DMS53 treated with DMSO at 0.1 percent for 48 hours (cell line): Measurements from ENCODE around the gene BMF.
A peak's percentile ranks its signal among the peaks of the same experiment; 100 is the strongest.
"Not testable (repeated sequence)": the region's sequence is repeated elsewhere in the genome, so short reads cannot be mapped to it uniquely, and the experiment has no call there.

Experiments used
- DNase-seq: peaks from one replicate; lab custom pipeline; 2025; ENCODE audit not compliant: unreplicated experiment; lab: John Stamatoyannopoulos, UW

The BMF gene

DNA sequence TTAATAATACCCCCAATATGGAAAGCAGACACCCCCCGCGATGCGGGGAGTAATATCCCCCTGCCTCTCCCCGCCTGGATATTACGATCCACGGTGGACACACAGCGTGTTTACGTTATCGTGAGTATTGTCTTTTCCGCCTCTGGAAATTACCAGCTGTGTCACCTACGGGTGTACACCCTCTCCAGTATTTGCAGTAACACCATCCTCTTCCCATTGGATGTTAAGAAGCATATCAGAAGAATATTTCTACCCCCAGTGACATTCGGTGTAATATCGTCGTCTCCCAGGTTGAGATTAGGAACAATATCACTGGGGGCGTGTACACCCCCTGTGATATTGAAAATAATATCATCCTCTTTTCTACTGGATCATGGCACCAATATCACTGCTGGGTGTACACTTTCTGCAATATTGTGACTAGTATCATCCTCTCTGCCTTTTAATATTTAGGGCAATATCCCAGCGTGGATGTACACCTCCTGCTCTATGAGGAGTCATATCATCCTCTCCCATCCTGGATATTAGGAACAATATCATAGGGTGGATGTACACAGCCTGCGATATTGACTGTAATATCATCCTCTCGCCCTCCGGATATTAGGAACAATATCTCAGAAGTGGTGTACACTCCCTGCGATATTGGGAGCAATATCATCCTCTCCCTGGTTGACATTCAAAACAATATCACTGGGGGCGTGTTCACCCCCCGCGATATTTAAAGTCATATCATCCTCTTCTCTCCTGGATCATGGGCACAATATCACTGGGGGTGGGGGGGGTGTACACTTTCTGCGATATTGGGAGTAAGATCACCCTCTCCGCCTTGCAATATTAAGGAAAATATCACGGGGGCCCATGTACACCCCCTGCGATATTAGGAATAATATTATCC is 20.3 kb upstream of the BMF start:
- DNase-seq, result no peak

DNA sequence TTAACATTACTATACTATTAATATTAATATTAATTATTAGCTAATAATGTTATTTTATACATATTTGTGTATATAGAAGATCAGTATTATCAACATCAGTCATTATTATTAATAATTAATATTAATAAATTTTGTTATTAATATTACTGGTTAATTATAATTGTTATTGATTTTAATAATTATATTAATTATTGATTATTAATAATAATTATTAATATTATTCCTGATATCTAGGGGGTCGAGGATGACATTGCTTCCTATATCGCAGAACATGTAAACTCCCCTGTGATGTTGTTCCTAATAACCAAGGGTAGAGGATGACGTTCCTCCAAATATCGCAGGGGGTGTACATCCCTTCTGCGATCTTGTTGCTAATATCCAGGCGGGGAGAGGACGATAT is 17.3 kb upstream of the BMF start:
- no peak for DNase-seq

DNA sequence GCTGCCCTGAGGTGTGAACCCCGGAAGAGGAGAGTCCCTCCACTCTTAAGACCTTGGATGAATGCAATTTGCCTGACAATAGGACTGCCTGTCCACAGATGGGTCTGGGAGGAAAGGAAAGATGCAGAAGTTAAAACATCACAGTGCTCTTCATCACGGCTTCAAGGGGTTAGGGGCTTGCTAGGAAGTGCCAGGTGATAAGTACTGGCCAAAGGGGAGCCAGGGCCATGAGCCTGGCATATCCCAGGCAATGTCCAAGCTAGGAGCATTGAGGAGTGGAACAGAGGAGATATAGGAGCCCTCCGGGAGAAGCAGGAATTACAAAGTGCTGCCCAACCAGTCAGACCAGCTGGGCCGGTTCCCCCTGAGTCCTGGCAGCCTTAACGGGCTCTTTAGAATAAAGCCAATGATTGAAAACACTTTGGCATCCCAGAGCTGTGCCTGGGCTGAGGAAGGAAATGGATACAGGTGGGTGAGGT is 16.2 kb upstream of the BMF start:
- peak; percentile 72 for DNase-seq

DNA sequence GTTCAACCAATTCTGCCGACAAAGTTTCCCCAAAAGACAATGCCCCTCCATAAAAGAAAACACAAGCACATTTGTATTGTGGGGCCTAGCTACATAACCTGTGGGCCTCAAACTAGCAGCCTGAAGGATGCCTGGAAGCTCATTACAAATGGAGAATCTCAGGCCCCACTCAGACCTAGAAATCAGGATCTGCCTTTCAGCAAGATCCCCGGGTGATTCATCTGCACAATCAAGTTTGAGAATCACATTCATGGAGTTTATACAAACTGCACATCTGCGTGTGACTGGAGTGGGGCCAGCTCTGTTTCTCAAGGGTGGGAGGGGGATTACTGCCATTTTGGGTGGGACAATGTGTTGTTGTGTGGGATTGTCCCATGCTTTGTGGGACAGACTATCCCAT is 15.7 kb upstream of the BMF start:
- DNase-seq, result not testable (repeated sequence)

DNA sequence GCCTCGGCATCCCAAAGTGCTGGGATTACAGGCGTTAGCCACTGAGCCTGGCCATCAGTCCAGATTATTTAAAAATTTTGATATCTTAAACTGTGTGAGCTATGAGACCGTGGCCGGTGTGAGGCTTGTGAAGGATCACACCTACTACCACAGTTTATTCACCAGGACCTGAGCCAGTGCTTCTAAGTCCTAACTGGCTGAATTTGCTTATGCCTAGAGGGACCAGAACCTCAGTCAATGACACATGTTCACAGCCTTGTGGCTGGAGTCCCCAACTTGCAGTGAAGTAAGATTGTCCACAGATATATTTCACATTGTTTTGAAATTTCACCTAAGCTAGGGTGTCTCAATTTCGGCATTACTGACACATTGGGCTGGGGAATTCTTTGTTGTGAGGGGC is 15.2 kb upstream of the BMF start:
- not testable (repeated sequence) for DNase-seq

DNA sequence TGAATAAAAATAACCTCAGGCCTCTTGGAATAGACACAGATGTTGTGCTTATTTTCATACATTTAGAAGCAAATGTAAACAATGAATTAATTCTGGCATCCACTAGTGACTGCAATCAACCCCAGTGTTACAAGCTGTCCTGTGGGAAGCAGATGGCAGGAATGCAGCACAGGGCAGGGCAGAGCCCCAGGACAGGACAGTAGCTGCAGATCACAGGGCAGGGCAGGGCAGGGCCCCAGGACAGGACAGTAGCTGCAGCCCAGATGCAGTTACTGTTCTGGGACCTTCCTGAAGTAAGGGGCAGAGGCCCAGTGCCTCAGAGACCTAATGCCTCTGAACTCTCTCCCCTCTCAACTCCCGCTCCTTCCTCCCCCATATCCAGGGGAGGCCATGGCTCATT is 14.3 kb upstream of the BMF start:
- DNase-seq, result not testable (repeated sequence)

DNA sequence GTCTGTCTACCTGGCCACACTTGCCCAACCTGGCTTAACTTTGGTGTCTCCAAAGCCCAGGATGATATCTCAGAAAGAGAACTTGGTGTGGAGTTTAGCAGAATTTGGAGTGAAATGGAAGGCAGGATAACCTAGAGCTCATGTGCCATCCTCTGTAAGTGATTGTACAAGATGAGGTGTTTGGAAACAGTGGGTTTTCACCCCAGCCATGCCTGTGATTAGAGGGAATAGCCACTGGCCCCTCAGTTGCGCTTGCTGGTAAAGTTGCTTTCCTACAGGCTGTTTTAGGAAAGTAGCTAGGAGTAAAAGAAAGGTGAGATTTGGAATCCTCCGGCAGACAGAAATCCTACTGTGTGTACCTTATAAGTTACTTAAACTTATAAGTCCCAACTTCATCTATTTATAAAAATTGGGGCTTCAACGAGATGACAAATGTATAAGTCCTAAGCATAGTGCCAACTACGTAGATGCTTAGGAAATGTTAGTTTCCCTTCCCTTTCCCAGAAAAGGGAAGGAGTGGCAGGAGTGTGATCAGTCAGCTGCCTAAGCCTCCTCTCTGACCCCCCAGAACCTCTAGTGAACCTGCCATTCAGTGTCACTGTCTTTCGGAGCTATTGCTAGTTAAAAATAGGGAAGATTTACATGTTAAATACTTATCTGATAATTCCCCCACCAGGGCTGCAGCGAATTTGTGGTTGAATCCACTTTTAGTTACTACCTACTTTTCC is 13.4 kb upstream of the BMF start:
- DNase-seq, result no peak

DNA sequence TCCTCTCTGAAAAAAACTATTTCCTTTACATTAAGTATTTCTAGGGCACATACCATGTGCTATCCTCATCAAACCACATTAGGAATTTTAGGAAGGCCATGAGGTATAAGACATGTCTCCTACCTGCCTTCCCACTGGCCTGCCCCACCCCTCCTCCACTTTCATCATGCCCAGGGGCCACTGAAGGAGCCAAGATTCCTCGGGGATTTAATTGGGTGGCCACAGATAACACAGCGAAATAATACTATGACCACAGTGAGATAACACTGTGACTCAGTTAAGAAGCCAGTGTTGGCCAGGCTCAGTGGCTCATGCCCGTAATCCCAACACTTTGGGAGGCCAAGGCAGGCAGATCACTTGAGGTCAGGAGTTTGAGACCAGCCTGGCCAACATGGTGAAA is 9.8 kb upstream of the BMF start:
- DNase-seq, result no peak

DNA sequence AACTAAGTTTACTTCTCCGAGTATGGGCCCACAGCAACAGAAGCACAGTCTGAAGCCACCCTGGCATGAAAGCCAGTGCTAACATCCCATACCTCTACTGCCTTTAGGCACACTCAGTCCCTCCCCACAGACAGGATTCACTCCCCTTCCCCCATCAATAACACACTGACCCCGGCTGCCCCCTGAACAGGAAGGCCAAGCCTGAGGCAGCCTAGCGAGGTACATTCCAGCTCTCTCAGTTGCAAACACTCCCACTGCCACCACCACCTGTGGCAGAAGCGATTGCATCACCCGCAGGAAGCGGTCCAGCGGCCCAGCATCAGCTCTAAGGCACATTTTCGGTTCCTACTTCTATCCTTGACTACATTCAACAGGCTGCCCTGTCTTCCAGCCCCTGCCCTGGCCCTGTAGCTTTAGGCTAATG is 7.0 kb upstream of the BMF start:
- DNase-seq, result peak; percentile 22

DNA sequence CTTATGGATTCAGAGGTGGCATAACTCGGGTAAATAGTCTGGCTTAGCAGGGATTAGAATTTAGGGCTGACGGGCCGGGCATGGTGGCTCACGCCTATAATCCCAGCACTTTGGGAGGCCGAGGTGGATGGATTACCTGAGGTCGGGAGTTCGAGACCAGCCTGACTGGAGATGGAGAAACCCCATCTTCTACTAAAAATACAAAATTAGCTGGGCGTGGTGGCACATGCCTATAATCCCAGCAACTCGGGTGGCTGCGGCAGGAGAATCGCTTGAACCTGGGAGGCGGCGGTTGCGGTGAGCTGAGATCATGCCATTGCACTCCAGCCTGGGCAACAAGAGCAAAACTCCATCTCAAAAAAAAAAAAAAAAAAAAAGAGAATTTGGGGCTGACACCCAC is 6.4 kb upstream of the BMF start:
- not testable (repeated sequence) for DNase-seq

DNA sequence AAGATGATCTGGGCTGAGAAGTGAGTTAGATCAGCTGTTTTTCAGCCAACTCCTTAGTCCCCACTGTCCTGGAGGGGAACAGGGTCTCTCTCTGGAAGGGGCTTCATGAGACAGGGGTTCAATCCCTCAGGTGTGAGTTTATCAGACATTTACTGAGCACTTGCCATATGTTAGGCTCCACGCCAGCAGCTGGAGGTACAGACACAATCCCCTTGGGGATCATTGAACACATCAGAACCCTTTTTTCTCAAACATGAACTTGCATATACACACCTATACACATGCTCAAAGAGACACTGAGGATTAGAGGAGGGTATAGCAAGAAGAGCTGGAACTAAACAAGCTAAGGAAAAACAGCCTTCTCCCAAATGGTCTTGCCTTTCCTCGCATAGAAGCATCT is 5.5 kb upstream of the BMF start:
- DNase-seq, result no peak

DNA sequence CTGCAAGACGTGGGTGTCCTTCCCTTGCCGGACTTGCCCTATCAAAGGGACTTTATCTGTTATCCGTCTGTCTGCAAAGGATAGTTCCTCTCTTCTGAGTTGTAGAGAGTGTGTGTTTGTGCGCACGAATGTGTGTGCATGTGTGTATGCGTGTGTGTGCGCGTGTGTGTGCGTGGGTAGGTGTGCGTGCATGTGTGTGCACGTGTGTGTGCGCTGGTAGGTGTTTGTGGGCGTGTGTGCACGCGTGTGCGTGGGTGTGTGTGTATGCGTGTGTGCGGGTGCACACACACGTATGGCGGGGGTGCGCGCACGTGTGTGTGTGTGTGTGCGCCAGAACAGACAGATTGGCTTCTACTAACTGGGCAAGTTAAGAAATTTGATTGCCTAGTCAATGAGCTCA is 4.1 kb upstream of the BMF start:
- no peak for DNase-seq

DNA sequence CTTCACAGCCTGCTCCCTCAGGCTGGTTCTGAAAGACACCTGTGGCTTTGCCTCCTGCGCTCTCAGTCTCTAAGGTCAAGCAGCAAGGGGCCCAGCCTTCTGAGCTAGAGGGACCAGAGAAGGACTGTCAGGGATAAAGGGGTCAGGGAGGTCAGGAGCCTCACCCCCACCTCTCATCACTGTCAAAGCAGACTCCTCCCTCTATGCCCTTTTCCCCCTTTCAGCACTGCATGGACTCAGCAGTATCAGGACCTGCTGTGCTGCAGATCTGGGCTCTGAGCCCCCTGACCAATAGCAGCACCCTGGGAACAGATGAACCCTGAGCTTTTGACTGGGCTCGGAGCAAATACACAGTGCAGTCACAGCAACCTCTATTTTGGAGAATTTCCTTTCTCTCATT is 3.2 kb upstream of the BMF start:
- no peak for DNase-seq

DNA sequence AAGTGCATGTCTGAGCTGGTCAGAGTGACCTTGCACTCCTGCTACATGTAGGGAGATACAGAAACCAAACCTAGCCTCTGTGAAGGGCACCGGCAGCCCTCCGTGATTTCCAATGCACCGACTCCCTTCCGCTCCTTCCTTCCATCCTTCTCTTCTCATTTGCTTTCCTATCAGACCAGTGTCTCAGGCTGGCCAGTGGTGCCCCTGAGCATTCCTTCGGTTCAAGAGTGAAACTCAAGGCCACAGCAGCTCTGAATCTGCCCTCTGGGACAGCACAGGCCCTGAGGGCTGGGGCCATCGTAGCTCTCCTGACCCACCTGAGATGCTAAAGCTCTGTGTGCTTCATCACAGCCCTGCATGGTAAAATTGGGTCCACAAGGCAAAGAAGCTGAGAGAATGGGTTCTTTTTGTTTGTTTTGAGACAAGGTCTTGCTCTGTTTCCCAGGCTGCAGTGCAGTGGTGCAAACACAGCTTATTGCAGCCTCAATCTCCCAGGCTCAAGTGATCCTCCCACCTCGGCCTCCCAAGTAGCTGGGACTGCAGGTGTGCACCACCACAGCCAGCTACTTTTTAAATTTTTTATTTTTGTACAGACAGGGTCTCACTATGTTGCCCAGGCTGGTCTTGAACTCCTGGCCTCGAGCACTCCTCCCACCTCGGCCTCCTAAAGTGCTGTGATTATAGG is 2.3 kb upstream of the BMF start:
- DNase-seq, result no peak

DNA sequence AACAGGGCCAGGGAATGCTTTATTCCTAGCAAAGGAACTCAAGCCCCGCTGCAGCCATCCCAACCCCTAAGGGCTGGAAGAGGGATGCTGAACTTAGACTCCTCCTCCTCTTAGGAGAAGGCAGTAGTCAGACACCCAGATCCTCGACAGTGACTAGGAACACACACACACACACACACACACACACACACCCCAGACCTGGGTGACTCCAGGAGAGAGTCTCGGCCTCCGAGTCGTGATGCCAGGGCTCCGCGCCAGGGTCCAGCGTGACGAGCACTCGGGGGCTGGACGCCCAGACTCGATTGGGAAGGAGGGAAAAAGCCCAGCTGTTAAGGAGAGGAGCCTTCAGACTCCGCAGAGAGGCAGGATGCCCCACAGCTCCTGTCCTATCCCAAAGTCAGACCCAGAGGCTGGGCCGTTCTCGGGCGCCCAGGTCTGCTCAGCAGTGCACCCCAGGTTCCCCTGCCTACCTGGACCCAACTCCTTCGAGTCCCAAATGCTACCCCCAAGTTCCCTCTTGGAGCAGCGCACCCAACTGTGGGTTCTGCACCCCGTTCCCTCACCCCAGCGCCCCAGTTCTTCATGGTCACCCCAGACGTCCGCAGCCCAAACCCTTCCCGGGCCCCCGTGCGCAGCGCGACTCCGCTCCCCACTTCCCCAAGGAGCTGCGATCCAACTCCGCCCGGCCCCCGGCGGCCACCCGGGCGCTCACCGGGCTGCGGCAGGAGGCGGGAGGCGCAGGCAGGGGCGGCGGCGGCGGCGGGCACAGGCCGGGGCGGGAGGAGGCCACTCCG is 421 bp downstream of the BMF start:
- no peak for DNase-seq

DNA sequence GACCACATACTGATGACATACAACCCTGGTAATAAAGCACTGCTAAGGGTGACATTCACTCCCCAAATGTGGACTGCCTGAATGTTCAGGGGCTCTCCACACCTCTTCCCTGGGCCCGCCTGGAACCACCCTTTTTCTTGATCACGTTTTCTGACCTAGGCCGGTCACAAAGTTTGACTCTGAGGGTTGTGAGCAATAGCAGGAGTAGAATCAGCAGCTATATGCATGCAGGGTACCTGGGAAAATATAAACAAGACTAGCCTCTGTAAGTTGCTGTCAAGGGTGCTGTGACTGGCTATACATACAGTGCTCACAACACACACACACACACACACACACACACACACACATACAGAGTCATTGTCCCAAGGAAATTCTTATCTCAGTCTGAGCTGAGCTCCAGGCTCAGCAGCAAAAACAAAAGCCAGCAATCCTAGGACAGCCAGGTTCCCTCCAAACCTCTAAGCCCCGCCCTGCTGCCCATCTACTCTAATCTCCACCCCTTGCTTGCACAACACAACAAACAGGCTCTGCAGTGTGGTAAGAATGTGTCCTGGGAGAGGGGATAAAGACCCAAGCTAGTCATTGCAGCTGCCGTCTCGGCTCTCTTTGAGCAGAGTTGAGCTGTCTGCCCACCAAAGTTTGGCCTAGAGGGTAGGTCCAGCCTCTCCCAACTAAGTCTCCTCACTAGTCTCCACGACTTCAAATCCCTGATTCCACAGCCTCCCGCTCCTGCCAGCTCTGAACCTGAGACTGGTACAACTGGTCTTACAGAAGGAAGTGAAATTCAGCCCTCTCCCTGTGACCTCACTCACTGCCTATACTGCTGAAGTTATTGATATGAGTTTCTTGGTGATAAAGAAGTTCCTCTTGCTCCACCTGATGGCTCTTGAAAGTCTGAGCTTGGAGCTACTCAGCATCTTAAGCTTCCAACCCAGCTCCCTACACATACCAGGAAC is 2.2 kb downstream of the BMF start:
- DNase-seq, result peak; percentile 69

DNA sequence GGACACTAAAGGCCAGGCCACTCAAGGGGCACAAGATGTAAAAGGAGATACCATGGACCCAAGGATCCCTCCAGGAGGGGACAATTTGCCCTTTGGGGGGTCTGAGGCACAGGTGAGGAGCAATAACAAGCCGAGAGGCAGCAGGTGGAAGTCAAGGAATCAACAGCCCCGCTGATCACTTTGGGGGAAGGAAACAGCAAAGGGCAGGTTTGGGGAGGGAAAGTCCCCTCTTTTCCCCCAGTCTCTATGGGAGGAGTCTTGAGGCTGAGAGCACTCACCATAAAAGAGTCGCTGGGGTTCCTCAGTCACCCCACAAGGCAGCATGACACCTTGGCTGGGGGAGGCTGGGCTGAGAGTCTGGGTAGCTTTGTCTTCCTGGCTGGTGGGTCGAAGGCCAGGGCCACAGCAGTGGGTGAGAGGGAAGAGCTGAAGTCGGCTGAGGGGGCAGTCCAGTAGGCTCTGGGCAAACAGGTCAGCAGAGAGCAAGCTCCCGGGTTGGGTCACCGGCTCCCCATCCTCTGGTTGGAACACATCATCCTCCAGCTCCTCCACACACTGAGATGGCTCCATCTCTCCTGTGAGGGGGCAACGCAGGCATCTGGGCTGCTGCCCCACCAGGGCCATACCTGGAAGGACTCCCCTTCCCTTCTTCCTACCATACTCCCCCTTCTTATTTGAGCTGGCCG is 3.0 kb downstream of the BMF start:
- DNase-seq, result no peak

DNA sequence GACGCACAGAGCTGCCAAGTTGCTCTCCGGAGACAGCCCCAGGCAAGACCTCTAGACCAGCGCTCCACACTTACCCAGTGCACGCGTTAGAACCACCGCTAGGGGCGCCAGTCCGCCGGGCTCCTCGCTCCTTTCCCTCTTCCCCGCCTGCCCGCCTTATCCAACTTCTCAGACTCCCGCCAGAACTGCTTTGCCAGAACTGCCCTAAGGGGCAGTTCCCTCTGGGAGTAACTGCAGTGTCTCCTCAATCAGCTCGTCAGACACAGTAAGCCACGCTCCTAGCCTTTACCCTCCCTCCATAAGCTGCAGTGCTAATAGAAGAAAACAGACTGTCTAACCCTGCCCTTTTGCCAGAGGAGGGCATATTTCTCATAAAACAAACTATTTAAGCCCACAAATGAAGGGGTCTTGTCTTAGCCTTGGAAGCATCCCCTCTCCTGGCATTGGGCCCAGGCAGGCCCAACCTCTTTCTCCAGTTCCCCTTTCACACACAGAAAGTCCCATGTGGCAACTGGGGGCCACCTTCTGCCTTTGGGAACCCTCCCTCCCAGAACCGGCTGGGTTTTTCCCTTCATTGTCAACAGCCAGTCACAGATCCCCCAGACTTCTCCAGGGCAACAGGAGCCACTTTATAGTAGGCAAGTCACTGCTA is 3.7 kb downstream of the BMF start:
- DNase-seq, result peak; percentile 73
